Measurements from ENCODE around the gene PIGX.
"Not testable (repeated sequence)": the region's sequence is repeated elsewhere in the genome, so short reads cannot be mapped to it uniquely, and the experiment has no call there.

Gene PIGX

DNA sequence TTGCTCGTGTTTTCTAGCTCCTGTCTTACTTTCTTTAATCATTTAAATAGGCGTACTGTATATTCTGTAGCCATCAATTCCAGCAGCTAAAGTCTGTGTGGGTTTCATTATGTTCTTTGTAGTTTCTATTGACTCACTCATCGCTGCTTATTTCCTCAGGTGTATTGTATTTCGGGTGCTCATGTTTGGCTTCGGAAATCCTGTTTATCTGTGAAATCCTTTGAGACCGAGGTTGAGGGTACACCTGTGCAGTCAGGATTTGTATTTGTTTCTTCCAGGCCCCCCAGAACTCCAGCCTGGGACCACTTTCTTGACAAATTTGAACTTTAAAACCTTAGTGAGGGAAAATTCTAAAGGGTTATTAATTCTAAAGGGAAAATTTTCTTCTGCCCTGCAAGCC is 25.5 kb downstream of the PIGX start:
- TF ChIP-seq, protein P1, sequence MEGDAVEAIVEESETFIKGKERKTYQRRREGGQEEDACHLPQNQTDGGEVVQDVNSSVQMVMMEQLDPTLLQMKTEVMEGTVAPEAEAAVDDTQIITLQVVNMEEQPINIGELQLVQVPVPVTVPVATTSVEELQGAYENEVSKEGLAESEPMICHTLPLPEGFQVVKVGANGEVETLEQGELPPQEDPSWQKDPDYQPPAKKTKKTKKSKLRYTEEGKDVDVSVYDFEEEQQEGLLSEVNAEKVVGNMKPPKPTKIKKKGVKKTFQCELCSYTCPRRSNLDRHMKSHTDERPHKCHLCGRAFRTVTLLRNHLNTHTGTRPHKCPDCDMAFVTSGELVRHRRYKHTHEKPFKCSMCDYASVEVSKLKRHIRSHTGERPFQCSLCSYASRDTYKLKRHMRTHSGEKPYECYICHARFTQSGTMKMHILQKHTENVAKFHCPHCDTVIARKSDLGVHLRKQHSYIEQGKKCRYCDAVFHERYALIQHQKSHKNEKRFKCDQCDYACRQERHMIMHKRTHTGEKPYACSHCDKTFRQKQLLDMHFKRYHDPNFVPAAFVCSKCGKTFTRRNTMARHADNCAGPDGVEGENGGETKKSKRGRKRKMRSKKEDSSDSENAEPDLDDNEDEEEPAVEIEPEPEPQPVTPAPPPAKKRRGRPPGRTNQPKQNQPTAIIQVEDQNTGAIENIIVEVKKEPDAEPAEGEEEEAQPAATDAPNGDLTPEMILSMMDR (IDR thresholded peaks at IDR 0.05; ENCODE audit: control extremely low read depth, extremely low read depth, low read depth, missing control alignments) = no peak
- no peak for DNase-seq (ENCODE audit: extremely low spot score)
- POLR2A ChIA-PET = no interaction called here
- CTCF ChIA-PET = no interaction called here

DNA sequence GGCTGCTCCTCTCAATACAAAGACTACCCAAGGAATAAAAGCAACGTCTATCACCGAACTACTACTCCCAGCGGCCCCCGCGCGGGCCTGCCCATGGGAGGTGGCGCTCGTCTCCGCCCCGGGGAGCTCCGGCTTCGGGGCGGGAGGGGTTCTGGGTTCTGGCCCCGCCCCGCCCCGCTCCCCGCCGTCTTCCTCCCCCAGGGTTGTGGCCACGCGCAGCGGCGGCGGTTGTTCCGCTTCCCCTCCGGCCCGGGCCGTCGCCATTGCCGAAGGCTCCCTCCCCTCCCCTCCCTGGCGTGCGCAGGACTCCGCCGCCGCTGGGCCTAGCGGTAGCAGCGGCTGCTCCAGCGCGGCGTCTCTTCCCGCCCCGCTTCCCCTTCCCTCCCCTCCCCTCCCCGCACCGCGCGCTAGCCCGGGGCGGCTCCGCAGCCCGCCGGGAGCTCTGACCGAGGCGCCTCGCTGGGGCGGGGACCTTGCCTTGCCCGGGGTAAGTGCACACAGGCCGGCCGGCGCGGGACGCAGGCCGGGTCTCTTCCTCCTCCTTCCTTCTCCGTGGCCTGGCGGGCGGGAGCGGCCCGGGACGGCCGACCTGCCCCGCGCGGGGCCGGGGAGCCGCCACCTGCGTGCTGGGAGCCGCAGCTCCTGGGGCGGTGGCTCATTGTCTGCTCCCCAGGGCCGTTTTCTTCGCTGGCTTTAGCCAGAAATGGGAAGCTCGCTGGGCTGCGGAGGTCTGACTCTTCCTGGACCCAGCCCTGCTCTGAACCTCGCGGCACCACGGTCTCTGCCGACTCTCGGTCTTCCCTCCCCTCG is 27.7 kb downstream of the PIGX start, which contains the start of gene PAK2:
Gene PAK2 (plus strand): TSS at position 187 of the 810 bp plus-strand sequence. CDS start 42,790 bp downstream, outside the sequence.
- CTCF ChIA-PET = interaction anchor here (1.3 to 1.4 kb wide), 2 partner anchors 14 to 19 kb away, joined by 3 read pairs; no protein-coding TSS in a partner anchor
- TF ChIP-seq, protein P1 (IDR thresholded peaks at IDR 0.05; ENCODE audit: control extremely low read depth, extremely low read depth, low read depth, missing control alignments) = no peak
- DNase-seq (ENCODE audit: extremely low spot score) = peak; percentile 95
- POLR2A ChIA-PET = interaction anchor here (0.6 to 1.6 kb wide), 6 partner anchors 11 to 279 kb away, joined by 3 to 7 read pairs (median 4); partner anchors contain the start of genes CEP19 and PIGX

DNA sequence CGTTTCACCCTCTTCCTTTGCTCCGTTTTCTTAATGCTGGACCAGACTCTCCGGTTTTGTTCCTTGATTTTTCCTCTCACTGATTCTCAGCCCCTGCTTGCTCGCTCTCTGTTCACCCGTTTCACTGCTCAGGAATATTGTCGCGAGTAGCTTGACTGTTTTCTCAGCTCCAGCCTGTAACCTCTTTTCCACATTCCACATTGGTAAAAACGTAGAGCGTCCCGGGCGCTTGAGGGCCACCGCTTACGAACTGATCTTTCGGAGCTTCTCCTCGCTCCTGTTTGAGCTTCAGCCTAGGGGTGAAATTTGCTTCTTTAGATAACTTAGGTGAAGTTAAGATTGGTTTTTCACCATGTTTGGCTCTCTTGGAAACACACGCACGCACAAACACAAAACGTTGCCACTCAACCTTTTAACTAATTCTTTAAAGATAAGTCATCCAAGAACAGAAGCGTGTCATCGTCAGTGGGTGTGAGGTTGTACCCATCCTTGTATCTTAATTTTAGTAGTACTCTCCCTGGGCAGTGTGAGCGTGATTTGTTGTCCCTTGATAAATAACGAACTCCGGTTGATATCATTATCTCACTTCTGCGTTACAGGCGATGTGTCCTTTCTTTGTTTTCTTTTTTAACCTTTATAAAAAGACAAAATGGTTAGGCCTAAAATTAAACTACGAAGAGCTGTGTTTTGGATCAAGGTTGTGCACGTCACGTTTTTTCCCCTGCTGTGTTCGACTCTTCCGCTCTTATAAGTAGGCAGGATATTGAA is 28.5 kb downstream of the PIGX start:
- DNase-seq (ENCODE audit: extremely low spot score) = no peak
- ChIA-PET POLR2A (interaction anchor here (0.7 to 1.6 kb wide), 4 partner anchors 12 to 201 kb away, joined by 3 to 7 read pairs (median 4); partner anchors contain the start of genes CEP19 and PIGX), CTCF (interaction anchor here (1.3 to 1.7 kb wide), 4 partner anchors 15 to 60 kb away, joined by 3 to 6 read pairs (median 3); no protein-coding TSS in a partner anchor)
- TF ChIP-seq, protein P1 (IDR thresholded peaks at IDR 0.05; ENCODE audit: control extremely low read depth, extremely low read depth, low read depth, missing control alignments) = no peak

DNA sequence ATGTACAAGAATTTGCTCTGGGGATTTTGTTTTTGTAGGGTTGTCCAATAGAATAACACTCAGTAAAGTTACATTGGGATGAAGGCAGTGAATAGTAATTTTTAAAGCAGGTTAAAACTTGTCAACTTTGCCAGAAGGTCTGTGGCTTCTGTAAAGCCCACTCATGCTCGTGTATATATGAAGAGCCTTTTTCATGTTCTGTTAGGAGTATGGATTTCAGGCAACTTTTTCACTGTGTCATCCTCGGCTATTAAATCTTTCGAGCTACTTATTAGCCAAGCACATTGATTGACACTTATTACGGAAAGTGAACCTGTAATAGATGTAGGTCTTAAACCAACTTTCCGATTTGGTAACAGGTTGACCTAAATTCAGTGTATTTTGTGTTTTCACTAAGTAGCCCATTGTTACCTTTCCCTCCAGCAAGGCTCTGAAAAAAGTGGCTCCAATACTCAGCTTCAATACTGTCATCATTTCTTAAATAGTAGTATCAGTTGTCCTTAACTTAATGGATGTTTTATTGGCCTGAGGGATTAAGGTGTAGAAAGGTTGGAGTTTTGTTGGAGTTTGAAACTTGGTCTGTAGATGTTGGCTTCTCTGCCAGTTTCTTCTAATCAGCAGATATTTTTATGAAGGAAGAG is 29.2 kb downstream of the PIGX start:
- DNase-seq (ENCODE audit: extremely low spot score) = no peak
- POLR2A ChIA-PET = no interaction called here
- TF ChIP-seq, protein P1 (IDR thresholded peaks at IDR 0.05; ENCODE audit: control extremely low read depth, extremely low read depth, low read depth, missing control alignments) = no peak
- CTCF ChIA-PET = interaction anchor here (1.4 to 1.7 kb wide), 2 partner anchors 57 to 59 kb away, joined by 3 to 6 read pairs; no protein-coding TSS in a partner anchor

DNA sequence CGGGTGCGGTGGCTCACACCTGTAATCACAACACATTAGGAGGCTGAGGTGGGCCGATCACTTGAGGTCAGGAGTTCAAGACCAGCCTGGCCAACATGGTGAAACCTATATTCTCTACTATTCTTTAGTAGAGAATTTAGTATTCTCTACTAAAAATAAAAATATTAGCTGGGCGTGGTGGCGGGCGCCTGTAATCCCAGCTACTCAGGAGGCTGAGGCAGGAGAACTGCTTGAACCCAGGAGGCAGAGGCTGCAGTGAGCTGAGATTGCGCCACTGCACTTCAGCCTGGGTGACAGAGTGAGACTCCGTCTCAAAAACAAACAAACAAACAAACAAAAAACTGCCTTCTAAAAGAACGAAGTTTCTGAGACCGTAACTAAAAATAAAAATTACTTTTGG is 31.4 kb downstream of the PIGX start:
- DNase-seq (ENCODE audit: extremely low spot score); POLR2A ChIA-PET; CTCF ChIA-PET: not testable (repeated sequence)

DNA sequence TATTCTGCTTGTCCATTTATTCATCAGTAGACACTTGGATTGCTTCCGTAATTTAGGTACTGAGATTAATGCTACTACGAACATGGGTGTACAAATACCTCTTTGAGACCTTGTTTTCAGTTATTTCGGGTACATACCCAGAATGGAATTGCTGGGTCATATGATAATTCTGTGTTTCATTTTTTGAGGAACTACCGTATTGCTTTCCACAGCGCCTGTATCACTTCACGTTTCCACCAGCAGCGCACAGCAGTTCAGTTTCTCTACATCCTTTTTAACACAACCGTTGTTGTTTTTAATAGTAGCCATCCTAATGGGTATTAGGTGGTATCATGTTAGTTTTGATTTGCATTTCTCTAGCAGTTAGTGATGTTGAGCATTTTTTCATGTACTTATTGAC is 36.9 kb downstream of the PIGX start:
- no peak for DNase-seq (ENCODE audit: extremely low spot score)
- POLR2A ChIA-PET = no interaction called here
- TF ChIP-seq, protein P1 (IDR thresholded peaks at IDR 0.05; ENCODE audit: control extremely low read depth, extremely low read depth, low read depth, missing control alignments) = no peak
- CTCF ChIA-PET = no interaction called here
